ENCODE data around the gene CAMSAP2.

Gene CAMSAP2

GRCh38 chr1:200708161-200708560 is 30.5 kb upstream of the CAMSAP2 start:
- Histone ChIP-seq H3K4me1 (ENCODE audit: low read depth, poor library complexity, severe bottlenecking) (no peaks in the 10 kb centered on the region), H3K27me3 (ENCODE audit: insufficient read depth, low read depth) (no peaks in the 10 kb centered on the region), H3K9ac (no peak overlapping the region), H3K79me2 (ENCODE audit: insufficient read depth, low read depth) (no peaks in the 10 kb centered on the region), H4K20me1 (ENCODE audit: insufficient read depth) (no peaks in the 10 kb centered on the region), H2AFZ (ENCODE audit: low read depth) (no peak overlapping the region), H3K4me3 (IDR thresholded peaks at IDR 0.05; ENCODE audit: insufficient read depth, low read depth, low read length) (no peak overlapping the region), H3K27ac (no peak overlapping the region), H3K4me2 (no peak overlapping the region), H3K36me3 (ENCODE audit: insufficient read depth) (no peaks in the 10 kb centered on the region)
- TF ChIP-seq, protein P1, sequence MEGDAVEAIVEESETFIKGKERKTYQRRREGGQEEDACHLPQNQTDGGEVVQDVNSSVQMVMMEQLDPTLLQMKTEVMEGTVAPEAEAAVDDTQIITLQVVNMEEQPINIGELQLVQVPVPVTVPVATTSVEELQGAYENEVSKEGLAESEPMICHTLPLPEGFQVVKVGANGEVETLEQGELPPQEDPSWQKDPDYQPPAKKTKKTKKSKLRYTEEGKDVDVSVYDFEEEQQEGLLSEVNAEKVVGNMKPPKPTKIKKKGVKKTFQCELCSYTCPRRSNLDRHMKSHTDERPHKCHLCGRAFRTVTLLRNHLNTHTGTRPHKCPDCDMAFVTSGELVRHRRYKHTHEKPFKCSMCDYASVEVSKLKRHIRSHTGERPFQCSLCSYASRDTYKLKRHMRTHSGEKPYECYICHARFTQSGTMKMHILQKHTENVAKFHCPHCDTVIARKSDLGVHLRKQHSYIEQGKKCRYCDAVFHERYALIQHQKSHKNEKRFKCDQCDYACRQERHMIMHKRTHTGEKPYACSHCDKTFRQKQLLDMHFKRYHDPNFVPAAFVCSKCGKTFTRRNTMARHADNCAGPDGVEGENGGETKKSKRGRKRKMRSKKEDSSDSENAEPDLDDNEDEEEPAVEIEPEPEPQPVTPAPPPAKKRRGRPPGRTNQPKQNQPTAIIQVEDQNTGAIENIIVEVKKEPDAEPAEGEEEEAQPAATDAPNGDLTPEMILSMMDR (conservative IDR thresholded peaks at IDR 0.05; ENCODE audit: low read depth, low read length), result no peak

DNA sequence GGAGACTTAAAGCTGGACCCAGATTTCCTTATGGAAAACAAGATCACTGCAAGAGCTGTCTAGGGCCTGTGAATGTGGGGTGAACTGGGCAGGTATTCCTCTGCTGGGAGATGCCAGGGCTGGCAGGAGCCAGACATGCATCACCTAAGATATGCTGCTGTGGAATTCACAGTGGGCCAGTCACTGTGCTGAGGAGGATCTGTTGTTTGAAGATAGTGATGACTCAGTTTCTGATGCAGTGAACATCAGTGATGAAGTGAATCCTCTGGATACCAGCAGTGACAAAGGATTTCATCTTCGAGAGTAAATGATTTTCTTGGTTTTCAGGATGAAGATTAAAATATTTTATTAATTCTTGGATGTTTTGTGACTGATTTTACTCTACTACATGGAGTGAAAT is 29.9 kb upstream of the CAMSAP2 start:
- H4K20me1 ChIP-seq (ENCODE audit: insufficient read depth), result no peaks in the 10 kb centered on the region
- no peak overlapping the region for H3K9ac ChIP-seq
- H3K27me3 ChIP-seq (ENCODE audit: insufficient read depth, low read depth), result no peaks in the 10 kb centered on the region
- no peak overlapping the region for H3K4me3 ChIP-seq (IDR thresholded peaks at IDR 0.05; ENCODE audit: insufficient read depth, low read depth, low read length)
- no peaks in the 10 kb centered on the region for H3K4me1 ChIP-seq (ENCODE audit: low read depth, poor library complexity, severe bottlenecking)
- no peak overlapping the region for H3K4me2 ChIP-seq
- H2AFZ ChIP-seq (ENCODE audit: low read depth), result no peak overlapping the region
- H3K79me2 ChIP-seq (ENCODE audit: insufficient read depth, low read depth), result no peaks in the 10 kb centered on the region
- H3K27ac ChIP-seq, result no peak overlapping the region
- no peaks in the 10 kb centered on the region for H3K36me3 ChIP-seq (ENCODE audit: insufficient read depth)
- TF ChIP-seq, protein P1 (conservative IDR thresholded peaks at IDR 0.05; ENCODE audit: low read depth, low read length), result no peak

GRCh38 chr1:200710166-200710565 is 28.5 kb upstream of the CAMSAP2 start:
- Histone ChIP-seq H3K4me3 (IDR thresholded peaks at IDR 0.05; ENCODE audit: insufficient read depth, low read depth, low read length) (no peak overlapping the region), H4K20me1 (ENCODE audit: insufficient read depth) (no peaks in the 10 kb centered on the region), H3K4me2 (no peak overlapping the region), H3K36me3 (ENCODE audit: insufficient read depth) (no peaks in the 10 kb centered on the region), H2AFZ (ENCODE audit: low read depth) (no peak overlapping the region), H3K27me3 (ENCODE audit: insufficient read depth, low read depth) (no peaks in the 10 kb centered on the region), H3K79me2 (ENCODE audit: insufficient read depth, low read depth) (no peaks in the 10 kb centered on the region), H3K9ac (no peak overlapping the region), H3K4me1 (ENCODE audit: low read depth, poor library complexity, severe bottlenecking) (no peaks in the 10 kb centered on the region), H3K27ac (no peak overlapping the region)
- TF ChIP-seq, protein P1 (conservative IDR thresholded peaks at IDR 0.05; ENCODE audit: low read depth, low read length), result no peak

DNA sequence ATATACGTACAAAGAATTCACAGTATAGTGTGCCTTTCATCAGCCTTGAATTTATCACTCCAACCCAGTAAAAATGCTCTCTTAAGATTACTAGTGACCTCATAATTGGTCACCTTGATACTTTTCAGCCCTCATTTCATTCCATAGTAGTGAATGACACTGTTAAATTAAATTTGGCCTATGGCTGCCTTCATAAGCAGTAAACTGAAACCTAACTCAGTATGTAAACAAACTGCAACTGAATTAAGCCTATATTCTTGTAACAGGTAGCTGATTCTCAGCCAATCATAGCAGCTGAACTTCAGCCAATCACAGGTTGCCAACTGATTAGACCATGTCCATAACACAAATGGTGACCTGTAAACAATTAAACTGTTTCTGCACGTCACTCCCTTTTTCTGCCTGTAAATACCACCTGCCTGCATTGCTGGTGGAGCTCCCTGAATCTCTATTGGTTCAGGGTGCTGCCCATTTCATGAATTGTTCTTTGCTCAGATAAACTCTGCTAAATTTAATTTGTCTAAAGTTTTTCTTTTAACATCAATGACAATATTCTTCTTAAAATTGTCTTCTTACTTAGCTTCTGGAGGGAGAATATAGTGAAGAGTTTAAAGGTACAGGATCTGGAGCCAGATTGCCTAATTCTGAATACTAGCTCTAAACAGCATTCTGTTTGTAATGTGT is 24.0 kb upstream of the CAMSAP2 start:
- Histone ChIP-seq H2AFZ (ENCODE audit: low read depth) (no peak overlapping the region), H3K9ac (no peak overlapping the region), H3K27ac (no peak overlapping the region), H3K36me3 (ENCODE audit: insufficient read depth) (no peaks in the 10 kb centered on the region), H4K20me1 (ENCODE audit: insufficient read depth) (no peaks in the 10 kb centered on the region), H3K4me3 (IDR thresholded peaks at IDR 0.05; ENCODE audit: insufficient read depth, low read depth, low read length) (no peak overlapping the region), H3K27me3 (ENCODE audit: insufficient read depth, low read depth) (no peaks in the 10 kb centered on the region), H3K4me1 (ENCODE audit: low read depth, poor library complexity, severe bottlenecking) (no peaks in the 10 kb centered on the region), H3K4me2 (no peak overlapping the region), H3K79me2 (ENCODE audit: insufficient read depth, low read depth) (no peaks in the 10 kb centered on the region)
- TF ChIP-seq, protein P1 (conservative IDR thresholded peaks at IDR 0.05; ENCODE audit: low read depth, low read length), result no peak
